CD14-positive monocyte (primary cell): ENCODE results near the gene PKHD1. TPM values are rescaled to one million over a fixed set of nuclear protein-coding genes. Genes with fewer than 3 reads are reported as not detected.

Experiments used
- DNase-seq, 3 donors: peaks; one replicate each; pipeline ENCODE4 v3.0.0-alpha.2; 2011 to 2022
- H2AFZ ChIP-seq: 2 replicates; pipeline ENCODE4 v1.6.0; 2012; ENCODE audit warnings: mild to moderate bottlenecking, low read depth, low read length, inconsistent platforms; ENCODE audit not compliant: insufficient read depth, poor library complexity, severe bottlenecking
- H3K27ac ChIP-seq, 2 donors: 1 replicate in 1 of 2; 2 replicates in 1 of 2; pipeline ENCODE4 v1.5.1; 2012 to 2013; ENCODE audit warnings: low read length in 2 of 2, control low read depth in 1 of 2, inconsistent platforms in 1 of 2, low read depth in 1 of 2, mild to moderate bottlenecking in 1 of 2
- H3K27me3 ChIP-seq, 2 donors: one replicate each; pipeline versions ENCODE4 v1.6.0 to v1.6.1; 2011 to 2013; ENCODE audit warnings: low read length in 2 of 2; ENCODE audit not compliant: control insufficient read depth in 2 of 2, insufficient read depth in 2 of 2
- H3K36me3 ChIP-seq, 2 donors: replicated peaks in 1 of 2; 1 replicate in 1 of 2; 2 replicates in 1 of 2; pipeline versions ENCODE4 v1.5.1 to v1.6.1; 2012 to 2013; ENCODE audit warnings: low read length in 2 of 2, control low read depth in 1 of 2, inconsistent platforms in 1 of 2, mild to moderate bottlenecking in 1 of 2; ENCODE audit not compliant: insufficient read depth in 2 of 2, control insufficient read depth in 1 of 2
- H3K4me1 ChIP-seq, 2 donors: 1 replicate in 1 of 2; 2 replicates in 1 of 2; pipeline versions ENCODE4 v1.5.1 to v1.6.1; 2012 to 2013; ENCODE audit warnings: low read length in 2 of 2, control low read depth in 1 of 2, inconsistent platforms in 1 of 2, mild to moderate bottlenecking in 1 of 2, moderate library complexity in 1 of 2; ENCODE audit not compliant: insufficient read depth in 2 of 2, control insufficient read depth in 1 of 2
- H3K4me2 ChIP-seq: replicated peaks from 2 replicates; pipeline ENCODE3; 2012; ENCODE audit warnings: low read length, moderate library complexity, mild to moderate bottlenecking; ENCODE audit not compliant: poor library complexity, severe bottlenecking; ENCODE audit errors: extremely low read depth
- H3K4me3 ChIP-seq, 3 experiments: fragments of 200-600 bp in 1 of 3; sonication (generic) in 1 of 3; replicated peaks in 1 of 3; 1 replicate in 2 of 3; 2 replicates in 1 of 3; pipeline ENCODE4 v1.5.1; 2011 to 2013; ENCODE audit warnings: low read length in 3 of 3, mild to moderate bottlenecking in 3 of 3, control low read depth in 2 of 3, low read depth in 2 of 3, inconsistent platforms in 1 of 3, moderate library complexity in 1 of 3
- H3K79me2 ChIP-seq: 2 replicates; pipeline ENCODE4 v1.6.0; 2012; ENCODE audit warnings: mild to moderate bottlenecking, control low read depth, inconsistent platforms, low read length, moderate library complexity; ENCODE audit not compliant: insufficient read depth
- H3K9ac ChIP-seq: 2 replicates; pipeline ENCODE4 v1.6.0; 2017; ENCODE audit warnings: low read length, mild to moderate bottlenecking; ENCODE audit not compliant: insufficient read depth, poor library complexity, severe bottlenecking
- H3K9me3 ChIP-seq, 2 donors: replicated peaks in 1 of 2; 1 replicate in 1 of 2; 2 replicates in 1 of 2; pipeline versions ENCODE4 v1.5.1 to v1.6.1; 2012 to 2013; ENCODE audit warnings: low read length in 2 of 2, control low read depth in 1 of 2; ENCODE audit not compliant: control insufficient read depth in 1 of 2, insufficient read depth in 1 of 2
- H4K20me1 ChIP-seq: 2 replicates; pipeline ENCODE4 v1.6.0; 2012; ENCODE audit warnings: mild to moderate bottlenecking, low read length, control low read depth, moderate library complexity; ENCODE audit not compliant: insufficient read depth
- H3K27ac Mint-ChIP-seq, 7 donors: one replicate each; pipeline ENCODE4 v1.8.0; 2020; ENCODE audit warnings: mild to moderate bottlenecking in 7 of 7, mixed read lengths in 7 of 7, moderate library complexity in 6 of 7, inconsistent platforms in 2 of 7
- H3K27me3 Mint-ChIP-seq, 3 donors: one replicate each; pipeline ENCODE4 v1.8.0; 2021 to 2022; ENCODE audit warnings: low read depth in 3 of 3, mild to moderate bottlenecking in 3 of 3, mixed read lengths in 3 of 3, moderate library complexity in 3 of 3, inconsistent platforms in 1 of 3
- H3K36me3 Mint-ChIP-seq, 2 donors: one replicate each; pipeline ENCODE4 v1.8.0; 2020; ENCODE audit warnings: mixed read lengths in 2 of 2, inconsistent platforms in 1 of 2, mild to moderate bottlenecking in 1 of 2
- H3K4me1 Mint-ChIP-seq: one replicate; pipeline ENCODE4 v1.8.0; 2020; ENCODE audit warnings: mild to moderate bottlenecking, mixed read lengths
- H3K4me3 Mint-ChIP-seq, 2 donors: one replicate each; pipeline ENCODE4 v1.8.0; 2020; ENCODE audit warnings: mild to moderate bottlenecking in 2 of 2, mixed read lengths in 2 of 2, moderate library complexity in 1 of 2
- H3K9me3 Mint-ChIP-seq, 7 donors: one replicate each; pipeline ENCODE4 v1.8.0; 2020 to 2022; ENCODE audit warnings: mixed read lengths in 7 of 7, mild to moderate bottlenecking in 6 of 7, moderate library complexity in 6 of 7, inconsistent platforms in 2 of 7
- WGBS: methylation state at CpG from one replicate; pipeline ENCODE4 v1.1.5; 2013; ENCODE audit warnings: missing lambda C conversion rate; ENCODE audit not compliant: insufficient coverage; 5-methylcytosine and 5-hydroxymethylcytosine counted together
- intact Hi-C, 2 donors: fragments of 100-400 bp; cut with micrococcal nuclease; formaldehyde crosslinking; loops; one replicate each; pipeline versions ENCODE4 v1.15.0 to v1.15.1; 2023
- polyA plus RNA-seq, 3 donors: library from polyadenylated mRNA; depleted of rRNA in 1 of 3; unstranded in 2 of 3; stranded (reverse) in 1 of 3; fragments of 300-500 nt in 2 of 3; fragments of >200 nt in 1 of 3; fragmentation: Illumina TruSeq in 2 of 3; gene quantifications; 1 replicate in 2 of 3; 2 replicates in 1 of 3; pipeline ENCODE4 v1.2.3, GENCODE V29; 2012 to 2021
- TF ChIP-seq, protein P1 (sequence below): fragments of 200-600 bp; IDR thresholded peaks from one replicate; pipeline ENCODE4 v1.8.0; 2022; ENCODE audit warnings: antibody characterized with exemption, mild to moderate bottlenecking

PKHD1 gene
- polyA plus RNA-seq, 3 donors, result not detected

- intact Hi-C loops, result loop anchor here in 1 of 2 donors (10.0 kb wide), 1 partner anchor 161 kb away; no protein-coding TSS in a partner anchor
- H3K9ac ChIP-seq, result no peak overlapping the region
- no peaks in the 10 kb centered on the region for H4K20me1 ChIP-seq
- Mint-ChIP-seq H3K27me3 (peaks cover 0 to 3% (median 2%) of the 10 kb centered on the region in 3 donors), H3K27ac (no peak overlapping the region), H3K9me3 (no peaks in the 10 kb centered on the region), H3K4me1 (no peaks in the 10 kb centered on the region), H3K4me3 (no peak overlapping the region), H3K36me3 (no peaks in the 10 kb centered on the region)
- H3K4me1 ChIP-seq, result no peaks in the 10 kb centered on the region
- no peak overlapping the region for H3K4me3 ChIP-seq
- WGBS, result no CpG with 5 or more reads among the region's 1 CpG
- H3K4me2 ChIP-seq, result no peak overlapping the region
- no peaks in the 10 kb centered on the region for H3K27me3 ChIP-seq
- no peak overlapping the region for H2AFZ ChIP-seq
- no peak overlapping the region for H3K27ac ChIP-seq
- DNase-seq, result no peak
- H3K79me2 ChIP-seq, result no peaks in the 10 kb centered on the region
- TF ChIP-seq, protein P1, sequence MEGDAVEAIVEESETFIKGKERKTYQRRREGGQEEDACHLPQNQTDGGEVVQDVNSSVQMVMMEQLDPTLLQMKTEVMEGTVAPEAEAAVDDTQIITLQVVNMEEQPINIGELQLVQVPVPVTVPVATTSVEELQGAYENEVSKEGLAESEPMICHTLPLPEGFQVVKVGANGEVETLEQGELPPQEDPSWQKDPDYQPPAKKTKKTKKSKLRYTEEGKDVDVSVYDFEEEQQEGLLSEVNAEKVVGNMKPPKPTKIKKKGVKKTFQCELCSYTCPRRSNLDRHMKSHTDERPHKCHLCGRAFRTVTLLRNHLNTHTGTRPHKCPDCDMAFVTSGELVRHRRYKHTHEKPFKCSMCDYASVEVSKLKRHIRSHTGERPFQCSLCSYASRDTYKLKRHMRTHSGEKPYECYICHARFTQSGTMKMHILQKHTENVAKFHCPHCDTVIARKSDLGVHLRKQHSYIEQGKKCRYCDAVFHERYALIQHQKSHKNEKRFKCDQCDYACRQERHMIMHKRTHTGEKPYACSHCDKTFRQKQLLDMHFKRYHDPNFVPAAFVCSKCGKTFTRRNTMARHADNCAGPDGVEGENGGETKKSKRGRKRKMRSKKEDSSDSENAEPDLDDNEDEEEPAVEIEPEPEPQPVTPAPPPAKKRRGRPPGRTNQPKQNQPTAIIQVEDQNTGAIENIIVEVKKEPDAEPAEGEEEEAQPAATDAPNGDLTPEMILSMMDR, result no peak
- H3K36me3 ChIP-seq, result no peaks in the 10 kb centered on the region
- no peaks in the 10 kb centered on the region for H3K9me3 ChIP-seq
These were observed 71.5 kb downstream of the PKHD1 start for GRCh38 chr6:52015953-52016352.

GRCh38 chr6:52014391-52014790 lies 73.0 kb downstream of the PKHD1 start:
- no peak overlapping the region for H3K4me3 Mint-ChIP-seq
- peaks cover 2 to 3% (median 2%) of the 10 kb centered on the region in 3 donors for H3K27me3 Mint-ChIP-seq
- no peak overlapping the region for H3K27ac Mint-ChIP-seq
- no peaks in the 10 kb centered on the region for H3K36me3 Mint-ChIP-seq
- no CpG with 5 or more reads among the region's 1 CpG for WGBS
- no peaks in the 10 kb centered on the region for H3K4me1 ChIP-seq
- intact Hi-C loops, result loop anchor here in 1 of 2 donors (10.0 kb wide), 1 partner anchor 160 kb away; no protein-coding TSS in a partner anchor
- H3K9me3 Mint-ChIP-seq, result no peaks in the 10 kb centered on the region
- no peak for DNase-seq
- H3K4me3 ChIP-seq, result no peak overlapping the region
- no peak overlapping the region for H3K4me2 ChIP-seq
- H2AFZ ChIP-seq, result no peak overlapping the region
- H3K27ac ChIP-seq, result no peak overlapping the region
- no peak overlapping the region for H3K9ac ChIP-seq
- no peaks in the 10 kb centered on the region for H4K20me1 ChIP-seq
- no peaks in the 10 kb centered on the region for H3K9me3 ChIP-seq
- TF ChIP-seq, protein P1, result no peak
- H3K79me2 ChIP-seq, result no peaks in the 10 kb centered on the region
- no peaks in the 10 kb centered on the region for H3K27me3 ChIP-seq
- H3K36me3 ChIP-seq, result no peaks in the 10 kb centered on the region
- H3K4me1 Mint-ChIP-seq, result no peaks in the 10 kb centered on the region
